Activated naive CD8-positive, alpha-beta T cell treated with anti-CD3 and anti-CD28 coated beads, Interleukin-2, amount 10 ng/mL, durations not matched to agents 7 days and 5 days (primary cell): Measurements from ENCODE around the gene ARRB2. TPM values are rescaled to one million over a fixed set of nuclear protein-coding genes. Genes with fewer than 3 reads are reported as not detected.
A peak's percentile ranks its signal among the peaks of the same experiment; 100 is the strongest.

Experiments used
- ATAC-seq: fragments of 150-1000 bp; cut with Tn5 transposase; one replicate; pipeline ENCODE4 v1.10.0; 2021; ENCODE audit warnings: low read depth, moderate library complexity
- POLR2A ChIA-PET: fragments of 350-600 bp; sonication (Branson Sonifier 250); formaldehyde crosslinking; loops from one replicate; lab custom pipeline; 2021; ENCODE audit warnings: antibody characterized with exemption; lab: Charles Lee
- DNase-seq: peaks from one replicate; pipeline ENCODE4 v3.0.0; 2021
- H3K27ac Mint-ChIP-seq: one replicate; pipeline ENCODE4 v1.8.0; 2022; ENCODE audit warnings: mild to moderate bottlenecking, mixed read lengths
- H3K27me3 Mint-ChIP-seq: one replicate; pipeline ENCODE4 v1.8.0; 2022; ENCODE audit warnings: mild to moderate bottlenecking, moderate library complexity, mixed read lengths
- H3K36me3 Mint-ChIP-seq: one replicate; pipeline ENCODE4 v1.8.0; 2021; ENCODE audit warnings: mild to moderate bottlenecking, mixed read lengths
- H3K4me1 Mint-ChIP-seq: one replicate; pipeline ENCODE4 v1.8.0; 2021; ENCODE audit warnings: mixed read lengths
- H3K4me3 Mint-ChIP-seq: one replicate; pipeline ENCODE4 v1.8.0; 2022; ENCODE audit warnings: mild to moderate bottlenecking, moderate library complexity, mixed read lengths
- H3K9me3 Mint-ChIP-seq: one replicate; pipeline ENCODE4 v1.8.0; 2021; ENCODE audit warnings: mixed read lengths
- total RNA-seq, 2 experiments: library from RNA; stranded (reverse); gene quantifications; one replicate each; pipeline ENCODE4 v1.2.3, GENCODE V29; 2021

Gene ARRB2
- 100 to 1,000 TPM; 325 to 330 TPM for total RNA-seq

GRCh38 chr17:4709794-4710692 lies at the start of gene ARRB2:
Gene ARRB2, plus strand, starts transcription at chr17:4710632. Its CDS starts 90 bp downstream, at chr17:4710722.
- POLR2A ChIA-PET, result interaction anchor here (0.5 to 2.1 kb wide), 16 partner anchors 12 to 258 kb away, joined by 3 to 15 read pairs (median 4); partner anchors contain the start of genes C17orf107, CHRNE, PFN1 and PLD2
- peak within 1 kb of the TSS; percentile 99 for H3K4me3 Mint-ChIP-seq
- H3K4me1 Mint-ChIP-seq, result peaks cover 52% of the 10 kb centered on the region
- H3K27me3 Mint-ChIP-seq, result no peaks in the 10 kb centered on the region
- H3K9me3 Mint-ChIP-seq, result no peaks in the 10 kb centered on the region
- ATAC-seq (peak; percentile 85), DNase-seq (peak; percentile 99)
- peak within 1 kb of the TSS; percentile 99 for H3K27ac Mint-ChIP-seq
- peaks cover 14% of the 10 kb centered on the region for H3K36me3 Mint-ChIP-seq

- Mint-ChIP-seq H3K27ac (no peak overlapping the region), H3K27me3 (peaks cover 6% of the 10 kb centered on the region), H3K4me1 (peaks cover 3% of the 10 kb centered on the region), H3K36me3 (no peaks in the 10 kb centered on the region), H3K9me3 (no peaks in the 10 kb centered on the region), H3K4me3 (no peak overlapping the region)
- POLR2A ChIA-PET, result no interaction called here
- DNase-seq (no peak), ATAC-seq (no peak)
These were observed 46.7 kb upstream of the ARRB2 start for GRCh38 chr17:4663711-4664110.

- ATAC-seq, result no peak
- H3K36me3 Mint-ChIP-seq, result no peaks in the 10 kb centered on the region
- POLR2A ChIA-PET, result no interaction called here
- peaks cover 3% of the 10 kb centered on the region for H3K4me1 Mint-ChIP-seq
- DNase-seq, result no peak
- peaks cover 6% of the 10 kb centered on the region for H3K27me3 Mint-ChIP-seq
- no peak overlapping the region for H3K27ac Mint-ChIP-seq
- no peak overlapping the region for H3K4me3 Mint-ChIP-seq
- no peaks in the 10 kb centered on the region for H3K9me3 Mint-ChIP-seq
These were observed 46.2 kb upstream of the ARRB2 start for GRCh38 chr17:4664230-4664629.

GRCh38 chr17:4665027-4665426 lies 45.4 kb upstream of the ARRB2 start:
- H3K27ac Mint-ChIP-seq, result no peak overlapping the region
- peaks cover 6% of the 10 kb centered on the region for H3K27me3 Mint-ChIP-seq
- ATAC-seq, result no peak
- H3K36me3 Mint-ChIP-seq, result no peaks in the 10 kb centered on the region
- DNase-seq, result no peak
- POLR2A ChIA-PET, result no interaction called here
- no peaks in the 10 kb centered on the region for H3K9me3 Mint-ChIP-seq
- H3K4me3 Mint-ChIP-seq, result no peak overlapping the region
- H3K4me1 Mint-ChIP-seq, result peaks cover 3% of the 10 kb centered on the region

GRCh38 chr17:4666296-4666695 lies 44.1 kb upstream of the ARRB2 start:
- H3K27me3 Mint-ChIP-seq, result peaks cover 6% of the 10 kb centered on the region
- no peak overlapping the region for H3K27ac Mint-ChIP-seq
- POLR2A ChIA-PET, result no interaction called here
- peaks cover 3% of the 10 kb centered on the region for H3K4me1 Mint-ChIP-seq
- H3K4me3 Mint-ChIP-seq, result no peak overlapping the region
- peaks cover 8% of the 10 kb centered on the region for H3K36me3 Mint-ChIP-seq
- no peak for ATAC-seq
- no peak for DNase-seq
- no peaks in the 10 kb centered on the region for H3K9me3 Mint-ChIP-seq

- H3K27me3 Mint-ChIP-seq, result peaks cover 6% of the 10 kb centered on the region
- ATAC-seq (no peak), DNase-seq (no peak)
- H3K36me3 Mint-ChIP-seq, result peaks cover 10% of the 10 kb centered on the region
- no peak overlapping the region for H3K27ac Mint-ChIP-seq
- H3K4me1 Mint-ChIP-seq, result peaks cover 3% of the 10 kb centered on the region
- no peaks in the 10 kb centered on the region for H3K9me3 Mint-ChIP-seq
- POLR2A ChIA-PET, result no interaction called here
- no peak overlapping the region for H3K4me3 Mint-ChIP-seq
These were observed 43.3 kb upstream of the ARRB2 start for GRCh38 chr17:4667166-4667565.

- no peaks in the 10 kb centered on the region for H3K27me3 Mint-ChIP-seq
- no peak overlapping the region for H3K4me3 Mint-ChIP-seq
- H3K27ac Mint-ChIP-seq, result no peak overlapping the region
- H3K36me3 Mint-ChIP-seq, result peaks cover 15% of the 10 kb centered on the region
- DNase-seq, result no peak
- no peaks in the 10 kb centered on the region for H3K4me1 Mint-ChIP-seq
- H3K9me3 Mint-ChIP-seq, result no peaks in the 10 kb centered on the region
- no peak for ATAC-seq
- POLR2A ChIA-PET, result no interaction called here
These were observed 38.3 kb upstream of the ARRB2 start for GRCh38 chr17:4672055-4672630.

- DNase-seq (no peak), ATAC-seq (no peak)
- Mint-ChIP-seq H3K4me3 (no peak overlapping the region), H3K4me1 (no peaks in the 10 kb centered on the region), H3K27me3 (no peaks in the 10 kb centered on the region), H3K36me3 (peaks cover 16% of the 10 kb centered on the region), H3K9me3 (no peaks in the 10 kb centered on the region), H3K27ac (no peak overlapping the region)
- POLR2A ChIA-PET, result no interaction called here
These were observed 37.7 kb upstream of the ARRB2 start for GRCh38 chr17:4672751-4673150.

- H3K4me3 Mint-ChIP-seq, result no peak overlapping the region
- ATAC-seq (no peak), DNase-seq (no peak)
- H3K4me1 Mint-ChIP-seq, result no peaks in the 10 kb centered on the region
- POLR2A ChIA-PET, result no interaction called here
- no peaks in the 10 kb centered on the region for H3K27me3 Mint-ChIP-seq
- no peaks in the 10 kb centered on the region for H3K9me3 Mint-ChIP-seq
- peaks cover 16% of the 10 kb centered on the region for H3K36me3 Mint-ChIP-seq
- no peak overlapping the region for H3K27ac Mint-ChIP-seq
These were observed 37.3 kb upstream of the ARRB2 start for GRCh38 chr17:4673169-4673568.

- POLR2A ChIA-PET, result no interaction called here
- ATAC-seq (no peak), DNase-seq (no peak)
- H3K4me1 Mint-ChIP-seq, result peaks cover 5% of the 10 kb centered on the region
- H3K4me3 Mint-ChIP-seq, result no peak overlapping the region
- peaks cover 16% of the 10 kb centered on the region for H3K36me3 Mint-ChIP-seq
- no peak overlapping the region for H3K27ac Mint-ChIP-seq
- H3K27me3 Mint-ChIP-seq, result no peaks in the 10 kb centered on the region
- no peaks in the 10 kb centered on the region for H3K9me3 Mint-ChIP-seq
These were observed 36.3 kb upstream of the ARRB2 start for GRCh38 chr17:4673986-4674684.

- DNase-seq (no peak), ATAC-seq (no peak)
- Mint-ChIP-seq H3K27ac (no peak overlapping the region), H3K27me3 (no peaks in the 10 kb centered on the region), H3K9me3 (no peaks in the 10 kb centered on the region), H3K4me1 (peaks cover 7% of the 10 kb centered on the region), H3K4me3 (no peak overlapping the region), H3K36me3 (peaks cover 16% of the 10 kb centered on the region)
- POLR2A ChIA-PET, result no interaction called here
These were observed 35.8 kb upstream of the ARRB2 start for GRCh38 chr17:4674685-4674998.

- Mint-ChIP-seq H3K27me3 (no peaks in the 10 kb centered on the region), H3K9me3 (no peaks in the 10 kb centered on the region), H3K4me3 (no peak overlapping the region), H3K27ac (no peak overlapping the region), H3K36me3 (peaks cover 14% of the 10 kb centered on the region), H3K4me1 (peaks cover 7% of the 10 kb centered on the region)
- no peak for ATAC-seq
- POLR2A ChIA-PET, result no interaction called here
- DNase-seq, result no peak
These were observed 34.6 kb upstream of the ARRB2 start for GRCh38 chr17:4675791-4676190.

- H3K4me3 Mint-ChIP-seq, result no peak overlapping the region
- H3K9me3 Mint-ChIP-seq, result no peaks in the 10 kb centered on the region
- peaks cover 7% of the 10 kb centered on the region for H3K4me1 Mint-ChIP-seq
- POLR2A ChIA-PET, result no interaction called here
- H3K36me3 Mint-ChIP-seq, result peaks cover 11% of the 10 kb centered on the region
- no peak for DNase-seq
- H3K27ac Mint-ChIP-seq, result no peak overlapping the region
- no peak for ATAC-seq
- H3K27me3 Mint-ChIP-seq, result no peaks in the 10 kb centered on the region
These were observed 33.6 kb upstream of the ARRB2 start for GRCh38 chr17:4676791-4677190.
